Vagina (tissue), 2 donors: ENCODE measurements around the gene BAG5.

Experiments
- POLR2A ChIP-seq, 2 donors: fragments of 450-650 bp; IDR thresholded peaks; one replicate each; pipeline ENCODE4 v1.6.1; 2017; ENCODE audit warnings: antibody characterized with exemption in 2 of 2, mild to moderate bottlenecking in 2 of 2, moderate library complexity in 2 of 2
- TF ChIP-seq, protein P1 (sequence below), 3 experiments: fragments of 450-650 bp in 2 of 3; fragments of 200-600 bp in 1 of 3; sonication (generic) in 1 of 3; IDR thresholded peaks; one replicate each; pipeline ENCODE4 v1.5.1; 2017 to 2019; ENCODE audit warnings: antibody characterized with exemption in 3 of 3, mild to moderate bottlenecking in 2 of 3, moderate library complexity in 2 of 3

DNA sequence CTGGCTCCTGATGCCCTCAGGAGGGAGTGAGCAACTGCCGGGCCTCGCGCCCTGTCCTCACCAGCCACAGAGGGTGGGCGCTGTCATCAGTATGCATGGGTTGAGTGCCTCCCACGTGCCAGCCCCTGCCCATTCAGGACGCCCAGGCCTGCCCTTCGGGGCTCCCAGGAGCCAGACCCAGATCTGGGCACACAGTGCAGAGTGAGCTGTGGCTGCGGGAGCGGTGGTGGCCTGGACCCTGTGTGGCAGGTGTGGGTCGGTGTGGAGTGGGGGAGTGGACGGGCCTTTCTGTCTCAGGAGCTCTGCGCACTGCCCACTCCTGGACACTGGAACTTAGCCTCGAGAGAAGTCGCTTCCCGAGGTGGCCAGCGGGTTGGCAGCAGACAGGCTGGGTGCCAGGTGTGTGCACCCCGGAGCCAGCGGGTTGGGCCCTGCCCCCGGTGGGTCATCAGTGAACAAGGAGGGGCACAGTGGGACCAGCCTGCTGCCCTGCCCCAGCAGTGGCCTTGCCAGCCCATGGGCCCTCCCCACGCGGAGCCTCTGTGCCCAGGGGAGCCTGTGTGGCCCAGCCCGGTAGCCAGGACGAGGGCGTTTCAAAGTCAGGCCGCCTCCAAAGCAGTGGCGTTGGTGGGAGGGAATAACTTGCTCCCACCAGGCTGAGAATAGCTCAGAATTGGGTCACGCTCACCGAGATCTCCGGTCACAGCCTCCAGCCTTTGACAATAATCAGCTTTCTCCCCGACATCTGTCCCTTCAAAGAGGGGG is 24.0 kb downstream of the BAG5 start:
- no peak for TF ChIP-seq POLR2A (IDR thresholded peaks at IDR 0.05)
- TF ChIP-seq, protein P1, sequence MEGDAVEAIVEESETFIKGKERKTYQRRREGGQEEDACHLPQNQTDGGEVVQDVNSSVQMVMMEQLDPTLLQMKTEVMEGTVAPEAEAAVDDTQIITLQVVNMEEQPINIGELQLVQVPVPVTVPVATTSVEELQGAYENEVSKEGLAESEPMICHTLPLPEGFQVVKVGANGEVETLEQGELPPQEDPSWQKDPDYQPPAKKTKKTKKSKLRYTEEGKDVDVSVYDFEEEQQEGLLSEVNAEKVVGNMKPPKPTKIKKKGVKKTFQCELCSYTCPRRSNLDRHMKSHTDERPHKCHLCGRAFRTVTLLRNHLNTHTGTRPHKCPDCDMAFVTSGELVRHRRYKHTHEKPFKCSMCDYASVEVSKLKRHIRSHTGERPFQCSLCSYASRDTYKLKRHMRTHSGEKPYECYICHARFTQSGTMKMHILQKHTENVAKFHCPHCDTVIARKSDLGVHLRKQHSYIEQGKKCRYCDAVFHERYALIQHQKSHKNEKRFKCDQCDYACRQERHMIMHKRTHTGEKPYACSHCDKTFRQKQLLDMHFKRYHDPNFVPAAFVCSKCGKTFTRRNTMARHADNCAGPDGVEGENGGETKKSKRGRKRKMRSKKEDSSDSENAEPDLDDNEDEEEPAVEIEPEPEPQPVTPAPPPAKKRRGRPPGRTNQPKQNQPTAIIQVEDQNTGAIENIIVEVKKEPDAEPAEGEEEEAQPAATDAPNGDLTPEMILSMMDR (IDR thresholded peaks at IDR 0.05), result no peak
